Esophagus squamous epithelium (tissue), 5 donors: ENCODE data around the gene RASSF1. TPM values are rescaled to one million over a fixed set of nuclear protein-coding genes. Genes with fewer than 3 reads are reported as not detected.
"Not testable (repeated sequence)": the region's sequence is repeated elsewhere in the genome, so short reads cannot be mapped to it uniquely, and the experiment has no call there.

Experiments used
- DNase-seq: peaks from one replicate; lab custom pipeline; 2025; lab: John Stamatoyannopoulos, UW
- H3K27ac ChIP-seq, 4 donors: fragments of 200-600 bp; sonication (generic); one replicate each; pipeline ENCODE4 v1.5.1; 2016 to 2019; ENCODE audit warnings: mild to moderate bottlenecking in 1 of 4
- H3K27me3 ChIP-seq, 4 donors: fragments of 200-600 bp; sonication (generic); 1 replicate in 3 of 4; 2 replicates in 1 of 4; pipeline versions ENCODE4 v1.5.1 to v1.6.0; 2017 to 2021; ENCODE audit warnings: antibody characterized with exemption in 1 of 4
- H3K36me3 ChIP-seq, 3 donors: fragments of 200-600 bp; sonication (generic); one replicate each; pipeline ENCODE4 v1.5.1; 2016 to 2019
- H3K4me1 ChIP-seq, 3 donors: fragments of 200-600 bp; sonication (generic); one replicate each; pipeline ENCODE4 v1.5.1; 2017 to 2019
- H3K4me3 ChIP-seq, 4 donors: fragments of 200-600 bp; sonication (generic); 1 replicate in 3 of 4; 2 replicates in 1 of 4; pipeline ENCODE4 v1.5.1; 2016 to 2019; ENCODE audit warnings: mild to moderate bottlenecking in 2 of 4, moderate library complexity in 1 of 4
- H3K9me3 ChIP-seq, 3 donors: fragments of 200-600 bp; sonication (generic); one replicate each; pipeline ENCODE4 v1.5.1; 2016 to 2019
- POLR2A ChIP-seq, 4 donors: fragments of 450-650 bp; IDR thresholded peaks; one replicate each; pipeline ENCODE4 v1.6.1; 2017; ENCODE audit warnings: antibody characterized with exemption in 4 of 4, mild to moderate bottlenecking in 4 of 4, moderate library complexity in 3 of 4
- WGBS, 2 donors: methylation state at CpG; one replicate each; pipeline ENCODE4 v1.1.5; 2018; 5-methylcytosine and 5-hydroxymethylcytosine counted together
- intact Hi-C: fragments of 100-400 bp; cut with DNase I; formaldehyde crosslinking; loops from one replicate; pipeline ENCODE4 v1.15.0; 2022
- total RNA-seq, 4 donors: library from RNA; depleted of rRNA; stranded (reverse); fragments of >200 nt; gene quantifications; one replicate each; pipeline ENCODE4 v1.1.0, GENCODE V29; 2016
- TF ChIP-seq, protein P1 (sequence below), 6 experiments: fragments of 450-650 bp in 4 of 6; fragments of 200-600 bp in 2 of 6; sonication (generic) in 2 of 6; IDR thresholded peaks; one replicate each; pipeline ENCODE4 v1.5.1; 2016 to 2019; ENCODE audit warnings: antibody characterized with exemption in 6 of 6, mild to moderate bottlenecking in 4 of 6, moderate library complexity in 4 of 6
- donor health status: DM: yes; HTN: yes; CAD: no.

Gene RASSF1
- total RNA-seq, 4 donors from 2014 or later: 11.9 to 31.7 (median 24.9) TPM

DNA sequence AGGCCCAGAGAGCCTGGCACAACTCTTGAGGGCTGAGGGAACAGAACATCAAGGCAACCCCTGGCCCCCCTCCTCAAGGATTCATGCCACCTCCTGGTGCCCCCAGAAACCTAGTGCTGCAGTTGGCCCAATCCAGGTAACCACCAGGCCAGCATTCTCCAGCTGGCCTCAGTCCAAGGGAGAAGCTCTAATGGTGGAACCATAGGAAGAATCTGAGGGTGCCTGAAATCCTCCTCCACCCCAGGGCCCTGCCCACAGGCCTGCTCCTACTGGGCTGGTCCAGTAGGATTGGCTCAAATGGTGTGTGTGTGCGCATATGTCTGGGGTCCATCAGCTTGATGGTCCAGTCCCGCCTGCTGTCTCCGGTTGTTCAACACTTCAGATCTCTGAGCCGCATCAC lies 25.8 kb downstream of the RASSF1 start:
- TF ChIP-seq POLR2A (IDR thresholded peaks at IDR 0.05): no peak
- TF ChIP-seq, protein P1, sequence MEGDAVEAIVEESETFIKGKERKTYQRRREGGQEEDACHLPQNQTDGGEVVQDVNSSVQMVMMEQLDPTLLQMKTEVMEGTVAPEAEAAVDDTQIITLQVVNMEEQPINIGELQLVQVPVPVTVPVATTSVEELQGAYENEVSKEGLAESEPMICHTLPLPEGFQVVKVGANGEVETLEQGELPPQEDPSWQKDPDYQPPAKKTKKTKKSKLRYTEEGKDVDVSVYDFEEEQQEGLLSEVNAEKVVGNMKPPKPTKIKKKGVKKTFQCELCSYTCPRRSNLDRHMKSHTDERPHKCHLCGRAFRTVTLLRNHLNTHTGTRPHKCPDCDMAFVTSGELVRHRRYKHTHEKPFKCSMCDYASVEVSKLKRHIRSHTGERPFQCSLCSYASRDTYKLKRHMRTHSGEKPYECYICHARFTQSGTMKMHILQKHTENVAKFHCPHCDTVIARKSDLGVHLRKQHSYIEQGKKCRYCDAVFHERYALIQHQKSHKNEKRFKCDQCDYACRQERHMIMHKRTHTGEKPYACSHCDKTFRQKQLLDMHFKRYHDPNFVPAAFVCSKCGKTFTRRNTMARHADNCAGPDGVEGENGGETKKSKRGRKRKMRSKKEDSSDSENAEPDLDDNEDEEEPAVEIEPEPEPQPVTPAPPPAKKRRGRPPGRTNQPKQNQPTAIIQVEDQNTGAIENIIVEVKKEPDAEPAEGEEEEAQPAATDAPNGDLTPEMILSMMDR (IDR thresholded peaks at IDR 0.05): no peak
- Histone ChIP-seq H3K36me3 (peaks cover 0 to 35% (median 11%) of the 10 kb centered on the region in 3 donors), H3K27me3 (no peaks in the 10 kb centered on the region), H3K4me3 (no peak overlapping the region), H3K27ac (peak overlapping the region; percentile 0 to 98 (median 44)), H3K9me3 (no peaks in the 10 kb centered on the region), H3K4me1 (peaks cover 36 to 88% (median 42%) of the 10 kb centered on the region in 3 donors)
- intact Hi-C loops: no loop called here
- WGBS, 2 donors: 93 to 96% methylated on average over 4 of the region's 4 CpGs
- DNase-seq: no peak

DNA sequence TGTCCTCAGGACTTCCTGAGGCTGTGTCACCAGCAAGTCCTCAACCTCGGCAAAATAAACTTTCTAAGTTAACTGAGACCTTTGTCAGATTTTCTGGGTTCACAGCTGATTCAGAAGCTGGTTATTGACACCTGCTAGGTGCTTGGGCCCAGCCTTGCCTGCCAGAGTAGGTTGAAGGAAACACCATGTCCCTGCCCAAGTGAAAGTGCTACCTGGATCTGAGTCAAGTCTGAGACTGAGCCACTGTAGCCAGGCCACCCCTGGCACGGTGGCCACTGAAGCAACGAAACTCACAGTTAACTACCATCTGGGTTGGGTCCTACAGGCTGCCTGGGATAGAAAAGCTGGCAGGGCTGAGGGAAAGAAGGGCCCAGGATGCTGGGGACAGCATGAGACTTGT lies 26.3 kb downstream of the RASSF1 start:
- peak overlapping the region; percentile 0 to 98 (median 44) for H3K27ac ChIP-seq
- DNase-seq: no peak
- intact Hi-C loops: no loop called here
- H3K36me3 ChIP-seq: peaks cover 0 to 30% (median 11%) of the 10 kb centered on the region in 3 donors
- H3K4me3 ChIP-seq: no peak overlapping the region
- H3K27me3 ChIP-seq: no peaks in the 10 kb centered on the region
- H3K4me1 ChIP-seq: peaks cover 31 to 88% (median 38%) of the 10 kb centered on the region in 3 donors
- 73 to 75% methylated on average over 1 of the region's 3 CpGs for WGBS, 2 donors
- TF ChIP-seq, protein P1 (IDR thresholded peaks at IDR 0.05): no peak
- TF ChIP-seq POLR2A (IDR thresholded peaks at IDR 0.05): no peak
- no peaks in the 10 kb centered on the region for H3K9me3 ChIP-seq

DNA sequence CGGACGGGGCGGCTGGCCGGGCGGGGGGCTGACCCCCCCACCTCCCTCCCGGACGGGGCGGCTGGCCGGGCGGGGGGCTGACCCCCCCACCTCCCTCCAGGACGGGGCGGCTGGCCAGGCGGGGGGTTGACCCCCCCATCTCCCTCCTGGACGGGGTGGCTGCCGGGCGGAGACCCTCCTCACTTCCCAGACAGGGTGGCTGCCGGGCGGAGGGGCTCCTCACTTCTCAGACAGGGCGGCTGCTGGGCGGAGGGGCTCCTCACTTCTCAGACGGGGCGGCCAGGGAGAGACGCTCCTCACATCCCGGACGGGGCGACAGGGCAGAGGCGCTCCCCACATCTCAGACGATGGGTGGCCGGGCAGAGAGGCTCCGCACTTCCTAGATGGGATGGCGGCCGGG lies 28.6 kb downstream of the RASSF1 start:
- peaks cover 8 to 65% (median 15%) of the 10 kb centered on the region in 3 donors for H3K4me1 ChIP-seq
- intact Hi-C loops, H3K9me3 ChIP-seq, H3K36me3 ChIP-seq, DNase-seq, H3K4me3 ChIP-seq, H3K27ac ChIP-seq, H3K27me3 ChIP-seq: not testable (repeated sequence)
- no CpG with 5 or more reads among the region's 32 CpGs for WGBS, 2 donors

DNA sequence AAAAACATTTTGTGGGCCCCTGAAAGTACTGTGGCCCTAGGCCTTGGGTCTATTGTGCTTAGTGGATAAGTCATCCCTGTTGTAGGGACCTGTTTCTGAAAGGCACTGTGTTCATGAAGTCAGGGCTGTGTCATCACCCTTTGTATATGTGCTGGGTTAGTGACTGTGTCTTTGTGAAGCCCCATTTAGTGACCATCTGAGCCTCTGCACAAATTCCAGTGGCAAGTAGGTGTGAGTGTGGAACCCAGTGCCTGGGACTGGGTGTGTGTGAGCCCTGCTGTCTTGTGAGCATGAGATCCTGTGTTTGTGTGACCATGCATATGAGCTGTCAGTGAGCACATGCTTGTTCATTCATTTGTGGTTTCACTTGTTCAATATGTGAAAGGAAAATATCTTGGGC lies 36.0 kb downstream of the RASSF1 start:
- no peak overlapping the region for H3K4me3 ChIP-seq
- DNase-seq: no peak
- no peaks in the 10 kb centered on the region for H3K27me3 ChIP-seq
- H3K9me3 ChIP-seq: peaks cover 0 to 5% (median 0%) of the 10 kb centered on the region in 3 donors
- peaks cover 24 to 53% (median 27%) of the 10 kb centered on the region in 3 donors for H3K4me1 ChIP-seq
- no peak for TF ChIP-seq POLR2A (IDR thresholded peaks at IDR 0.05)
- TF ChIP-seq, protein P1 (IDR thresholded peaks at IDR 0.05): no peak
- intact Hi-C loops: no loop called here
- no peaks in the 10 kb centered on the region for H3K36me3 ChIP-seq
- H3K27ac ChIP-seq: peak overlapping the region in 1 of 4 donors; percentile 16

DNA sequence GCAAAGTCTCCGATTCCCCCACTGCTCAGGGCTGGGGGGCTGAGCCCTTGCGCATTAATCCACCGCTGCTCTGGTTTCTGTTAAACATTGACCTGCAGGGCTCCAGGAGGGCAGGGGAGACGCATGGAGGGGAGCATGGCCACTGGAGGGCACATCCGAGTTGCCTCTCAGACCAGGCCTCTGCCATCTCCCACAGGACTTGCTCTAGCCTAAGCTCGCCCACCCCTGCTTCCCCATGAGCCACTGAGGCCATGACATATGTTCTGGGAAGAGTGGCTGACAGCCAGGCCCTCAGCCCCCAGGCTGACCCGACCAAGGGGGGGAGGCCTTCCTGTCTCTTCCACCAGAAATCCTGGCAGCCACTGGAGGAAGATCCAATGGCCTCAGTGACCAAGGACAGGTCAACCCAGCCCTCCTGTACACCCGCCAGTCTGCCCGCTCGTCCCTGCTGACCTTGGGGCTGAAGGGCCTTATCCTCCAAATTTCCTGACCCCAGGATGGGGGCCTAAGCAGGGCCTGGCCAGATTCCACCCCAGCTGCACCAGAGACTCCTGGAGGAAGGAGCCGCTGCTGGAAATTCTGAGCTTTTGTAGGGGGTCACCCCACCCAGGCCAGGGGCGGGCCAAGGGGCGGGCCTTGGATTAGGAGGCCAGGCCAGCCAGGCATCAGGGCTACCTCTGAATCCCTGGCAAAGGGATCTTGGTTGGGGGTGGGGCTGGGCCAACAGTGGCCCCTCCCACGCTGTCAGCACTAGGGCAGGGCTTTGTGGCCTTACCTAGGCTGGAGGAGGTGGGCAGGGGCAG lies 37.4 kb downstream of the RASSF1 start, which contains the start of gene HYAL1:
Gene HYAL1 (minus strand): TSS at position 562 of the 803 bp plus-strand sequence. CDS start 618 bp downstream, outside the sequence.
- 62 to 82% methylated on average over 3 to 7 of the region's 14 CpGs for WGBS, 2 donors
- peaks cover 30 to 58% (median 33%) of the 10 kb centered on the region in 3 donors for H3K4me1 ChIP-seq
- TF ChIP-seq POLR2A (IDR thresholded peaks at IDR 0.05): no peak
- TF ChIP-seq, protein P1 (IDR thresholded peaks at IDR 0.05): peak in 1 of 6 experiments; percentile 25
- H3K4me3 ChIP-seq: peak within 1 kb of the TSS in 2 of 4 donors; percentile 19 to 53
- peaks cover 0 to under 1% (median 0%) of the 10 kb centered on the region in 3 donors for H3K9me3 ChIP-seq
- DNase-seq: no peak
- H3K27me3 ChIP-seq: no peaks in the 10 kb centered on the region
- H3K27ac ChIP-seq: peak within 1 kb of the TSS; percentile 44 to 94 (median 82)
- intact Hi-C loops: no loop called here
- H3K36me3 ChIP-seq: no peaks in the 10 kb centered on the region
